Mesenchymal stem cell (in vitro differentiated cells and primary cell): ENCODE results near the gene TRPM8.
A peak's percentile ranks its signal among the peaks of the same experiment; 100 is the strongest.

Source experiments
- DNase-seq: peaks from one replicate; pipeline ENCODE4 v3.0.0-alpha.2; 2013
- H2AFZ ChIP-seq: one replicate; pipeline ENCODE4 v1.6.1; 2013; ENCODE audit warnings: low read depth, mild to moderate bottlenecking, control low read depth, inconsistent platforms, low read length, moderate library complexity
- H2AK5ac ChIP-seq: 2 replicates; pipeline ENCODE4 v1.6.1; 2013; ENCODE audit warnings: low read length, moderate library complexity, mild to moderate bottlenecking, inconsistent platforms; ENCODE audit not compliant: severe bottlenecking
- H2BK120ac ChIP-seq: one replicate; pipeline ENCODE4 v1.6.1; 2013; ENCODE audit warnings: low read depth, mild to moderate bottlenecking, inconsistent platforms, low read length, moderate library complexity
- H2BK12ac ChIP-seq, 2 experiments: one replicate each; pipeline ENCODE4 v1.6.1; 2013; ENCODE audit warnings: inconsistent platforms in 2 of 2, low read length in 2 of 2, mild to moderate bottlenecking in 2 of 2, moderate library complexity in 2 of 2, control low read depth in 1 of 2
- H2BK15ac ChIP-seq: one replicate; pipeline ENCODE4 v1.6.1; 2013; ENCODE audit warnings: mild to moderate bottlenecking, low read depth, inconsistent platforms; ENCODE audit not compliant: poor library complexity, severe bottlenecking
- H2BK5ac ChIP-seq: 2 replicates; pipeline ENCODE4 v1.6.1; 2013; ENCODE audit warnings: low read depth, mild to moderate bottlenecking, low read length, control low read depth, inconsistent platforms; ENCODE audit not compliant: poor library complexity, severe bottlenecking
- H3K14ac ChIP-seq, 2 experiments: one replicate each; pipeline ENCODE4 v1.6.1; 2013; ENCODE audit warnings: inconsistent platforms in 2 of 2, low read length in 2 of 2, control low read depth in 1 of 2, mild to moderate bottlenecking in 1 of 2, moderate library complexity in 1 of 2
- H3K18ac ChIP-seq, 2 experiments: one replicate each; pipeline ENCODE4 v1.6.1; 2013; ENCODE audit warnings: inconsistent platforms in 2 of 2, low read length in 2 of 2, control low read depth in 1 of 2, low read depth in 1 of 2, mild to moderate bottlenecking in 1 of 2
- H3K23ac ChIP-seq, 2 experiments: one replicate each; pipeline ENCODE4 v1.6.1; 2013; ENCODE audit warnings: inconsistent platforms in 2 of 2, low read length in 2 of 2, mild to moderate bottlenecking in 2 of 2, moderate library complexity in 2 of 2, control low read depth in 1 of 2
- H3K27ac ChIP-seq: 2 replicates; pipeline ENCODE4 v1.5.1; 2013; ENCODE audit warnings: mild to moderate bottlenecking, moderate library complexity, low read length, control low read depth, inconsistent platforms; ENCODE audit not compliant: poor library complexity, severe bottlenecking
- H3K27me3 ChIP-seq, 2 experiments: 2 replicates each; pipeline versions ENCODE4 v1.6.1 to v1.7.0; 2013; ENCODE audit warnings: low read length in 2 of 2, mild to moderate bottlenecking in 2 of 2, moderate library complexity in 2 of 2, control low read depth in 1 of 2, inconsistent platforms in 1 of 2; ENCODE audit not compliant: control insufficient read depth in 1 of 2, insufficient read depth in 1 of 2
- H3K36me3 ChIP-seq, 2 experiments: 2 replicates each; pipeline versions ENCODE4 v1.6.1 to v1.7.0; 2013; ENCODE audit warnings: low read length in 2 of 2, control low read depth in 1 of 2, inconsistent platforms in 1 of 2, low read depth in 1 of 2, mild to moderate bottlenecking in 1 of 2; ENCODE audit not compliant: insufficient read depth in 2 of 2, control insufficient read depth in 1 of 2
- H3K4ac ChIP-seq, 2 experiments: one replicate each; pipeline ENCODE4 v1.6.1; 2013; ENCODE audit warnings: inconsistent platforms in 2 of 2, low read length in 2 of 2, mild to moderate bottlenecking in 2 of 2, moderate library complexity in 2 of 2, control low read depth in 1 of 2, low read depth in 1 of 2
- H3K4me1 ChIP-seq: 2 replicates; pipeline ENCODE4 v1.6.1; 2013; ENCODE audit warnings: low read depth, low read length, control low read depth; ENCODE audit not compliant: control insufficient read depth, insufficient read depth
- H3K4me2 ChIP-seq: 2 replicates; pipeline ENCODE4 v1.6.1; 2013; ENCODE audit warnings: low read length, mild to moderate bottlenecking, inconsistent platforms; ENCODE audit not compliant: poor library complexity, severe bottlenecking
- H3K4me3 ChIP-seq, 2 experiments: 2 replicates each; pipeline versions ENCODE4 v1.5.1 to v1.7.0; 2013; ENCODE audit warnings: low read length in 2 of 2, mild to moderate bottlenecking in 2 of 2, control low read depth in 1 of 2, low read depth in 1 of 2; ENCODE audit not compliant: insufficient read depth in 1 of 2
- H3K79me1 ChIP-seq: replicated peaks from 2 replicates; pipeline ENCODE4 v1.6.1; 2013; ENCODE audit warnings: mild to moderate bottlenecking, control low read depth, low read length, inconsistent platforms; ENCODE audit not compliant: poor library complexity, severe bottlenecking
- H3K9ac ChIP-seq: 2 replicates; pipeline ENCODE4 v1.7.0; 2013; ENCODE audit warnings: mild to moderate bottlenecking, low read length, moderate library complexity
- H3K9me3 ChIP-seq: 2 replicates; pipeline ENCODE4 v1.7.0; 2013; ENCODE audit warnings: mild to moderate bottlenecking, low read length; ENCODE audit not compliant: control insufficient read depth
- H4K8ac ChIP-seq: one replicate; pipeline ENCODE4 v1.6.1; 2013; ENCODE audit warnings: inconsistent platforms, mild to moderate bottlenecking, low read length, moderate library complexity
- H4K91ac ChIP-seq: one replicate; pipeline ENCODE4 v1.6.1; 2013; ENCODE audit warnings: mild to moderate bottlenecking, low read length, inconsistent platforms
- WGBS: methylation state at CpG from one replicate; pipeline ENCODE4 v1.1.7; 2013; ENCODE audit warnings: mixed read lengths; 5-methylcytosine and 5-hydroxymethylcytosine counted together

TRPM8 gene

DNA sequence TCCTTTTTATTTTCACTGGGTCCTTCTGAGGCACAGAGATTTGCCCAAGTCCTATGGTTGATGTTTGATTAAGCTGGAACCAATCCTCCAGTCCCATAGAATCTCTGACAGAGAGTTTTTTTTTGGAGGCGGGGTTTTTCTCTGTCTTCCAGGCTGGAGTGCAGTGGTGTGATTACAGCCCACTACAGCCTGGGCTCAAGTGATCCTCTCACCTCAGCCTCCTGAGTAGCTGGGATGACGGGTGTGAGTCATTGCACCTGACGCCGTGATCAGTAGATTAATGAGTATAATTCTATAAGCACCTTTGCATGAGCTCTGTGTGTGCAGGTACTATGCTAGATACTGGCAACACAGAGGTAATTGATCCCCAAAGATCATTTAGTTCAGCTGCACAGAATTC is 15.3 kb upstream of the TRPM8 start:
- H3K27ac ChIP-seq = no peak overlapping the region
- H2AK5ac ChIP-seq = no peak overlapping the region
- peaks cover 29 to 59% of the 10 kb centered on the region in 2 experiments for H3K27me3 ChIP-seq
- H3K4me1 ChIP-seq = no peaks in the 10 kb centered on the region
- no peak overlapping the region for H3K4me2 ChIP-seq
- H3K4me3 ChIP-seq = no peak overlapping the region
- H4K8ac ChIP-seq = no peak overlapping the region
- DNase-seq = no peak
- WGBS = 95% methylated on average over 4 of the region's 4 CpGs
- no peak overlapping the region for H2BK5ac ChIP-seq
- H3K23ac ChIP-seq = no peak overlapping the region
- no peak overlapping the region for H2AFZ ChIP-seq
- no peak overlapping the region for H3K4ac ChIP-seq
- H3K18ac ChIP-seq = no peak overlapping the region
- H3K9ac ChIP-seq = no peak overlapping the region
- no peaks in the 10 kb centered on the region for H3K79me1 ChIP-seq
- H3K36me3 ChIP-seq = no peaks in the 10 kb centered on the region
- H2BK120ac ChIP-seq = no peak overlapping the region
- H3K14ac ChIP-seq = no peak overlapping the region
- no peak overlapping the region for H2BK12ac ChIP-seq
- no peak overlapping the region for H2BK15ac ChIP-seq
- peaks cover 3% of the 10 kb centered on the region for H3K9me3 ChIP-seq
- no peak overlapping the region for H4K91ac ChIP-seq

DNA sequence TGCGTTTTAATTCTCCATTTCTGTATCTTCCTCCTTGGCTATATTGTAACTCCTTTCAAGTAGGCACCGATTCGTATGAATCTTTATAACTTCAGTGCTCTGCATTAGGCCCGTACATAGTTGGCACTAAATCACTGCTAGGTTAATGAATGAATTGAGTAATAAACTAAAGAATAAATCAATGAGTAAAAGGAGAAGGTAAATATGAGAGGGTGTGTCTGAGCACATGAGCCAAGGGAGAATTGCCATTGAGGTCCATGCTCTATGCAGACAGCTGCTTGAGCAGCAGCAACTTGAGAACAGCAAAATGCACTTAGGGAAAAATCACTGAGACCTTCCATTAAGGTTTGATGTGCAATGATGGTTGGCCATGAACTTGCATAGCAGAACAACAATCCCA is 11.2 kb upstream of the TRPM8 start:
- H2BK12ac ChIP-seq = no peak overlapping the region
- H3K27ac ChIP-seq = no peak overlapping the region
- 68% methylated on average over 4 of the region's 4 CpGs for WGBS
- no peak overlapping the region for H2BK5ac ChIP-seq
- H2AFZ ChIP-seq = no peak overlapping the region
- H3K27me3 ChIP-seq = peaks cover 16 to 66% of the 10 kb centered on the region in 2 experiments
- H3K79me1 ChIP-seq = no peaks in the 10 kb centered on the region
- H3K9me3 ChIP-seq = peaks cover 3% of the 10 kb centered on the region
- no peaks in the 10 kb centered on the region for H3K36me3 ChIP-seq
- no peak overlapping the region for H2BK15ac ChIP-seq
- no peak overlapping the region for H3K4ac ChIP-seq
- no peaks in the 10 kb centered on the region for H3K4me1 ChIP-seq
- H3K14ac ChIP-seq = no peak overlapping the region
- H2AK5ac ChIP-seq = no peak overlapping the region
- no peak overlapping the region for H4K8ac ChIP-seq
- no peak overlapping the region for H3K4me3 ChIP-seq
- H3K9ac ChIP-seq = no peak overlapping the region
- H3K18ac ChIP-seq = no peak overlapping the region
- no peak overlapping the region for H3K23ac ChIP-seq
- H2BK120ac ChIP-seq = no peak overlapping the region
- no peak overlapping the region for H4K91ac ChIP-seq
- no peak for DNase-seq
- H3K4me2 ChIP-seq = no peak overlapping the region

DNA sequence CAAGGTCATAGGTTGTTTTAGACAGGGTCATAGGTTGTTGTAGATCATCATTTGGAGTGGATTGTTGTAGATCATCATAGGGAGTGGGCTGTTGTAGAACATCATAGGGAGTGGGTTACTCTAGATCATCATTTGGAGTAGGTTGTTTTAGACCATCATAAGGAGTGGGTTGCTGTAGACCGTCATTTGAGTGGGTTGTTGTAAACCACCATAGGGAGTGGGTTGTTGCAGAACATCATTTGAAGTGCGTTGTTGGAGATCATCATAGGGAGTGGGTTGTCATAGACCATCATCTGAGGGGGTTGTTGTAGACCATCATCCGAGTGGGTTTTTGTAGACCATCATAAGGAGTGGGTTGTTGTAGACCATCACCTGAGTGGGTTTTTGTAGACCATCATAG is 9.5 kb upstream of the TRPM8 start:
- Histone ChIP-seq H3K9ac (no peak overlapping the region), H3K14ac (no peak overlapping the region), H3K4me3 (no peak overlapping the region), H2BK12ac (no peak overlapping the region), H3K23ac (no peak overlapping the region), H3K18ac (no peak overlapping the region), H2BK120ac (no peak overlapping the region), H3K4me2 (no peak overlapping the region), H2BK5ac (no peak overlapping the region), H4K91ac (no peak overlapping the region), H3K4me1 (no peaks in the 10 kb centered on the region), H3K27me3 (peaks cover 9 to 59% of the 10 kb centered on the region in 2 experiments), H3K9me3 (peaks cover 3% of the 10 kb centered on the region), H4K8ac (no peak overlapping the region), H2AK5ac (no peak overlapping the region), H3K27ac (no peak overlapping the region), H3K36me3 (no peaks in the 10 kb centered on the region), H2AFZ (no peak overlapping the region), H3K4ac (no peak overlapping the region), H3K79me1 (no peaks in the 10 kb centered on the region), H2BK15ac (no peak overlapping the region)
- 75% methylated on average over 3 of the region's 3 CpGs for WGBS
- no peak for DNase-seq

DNA sequence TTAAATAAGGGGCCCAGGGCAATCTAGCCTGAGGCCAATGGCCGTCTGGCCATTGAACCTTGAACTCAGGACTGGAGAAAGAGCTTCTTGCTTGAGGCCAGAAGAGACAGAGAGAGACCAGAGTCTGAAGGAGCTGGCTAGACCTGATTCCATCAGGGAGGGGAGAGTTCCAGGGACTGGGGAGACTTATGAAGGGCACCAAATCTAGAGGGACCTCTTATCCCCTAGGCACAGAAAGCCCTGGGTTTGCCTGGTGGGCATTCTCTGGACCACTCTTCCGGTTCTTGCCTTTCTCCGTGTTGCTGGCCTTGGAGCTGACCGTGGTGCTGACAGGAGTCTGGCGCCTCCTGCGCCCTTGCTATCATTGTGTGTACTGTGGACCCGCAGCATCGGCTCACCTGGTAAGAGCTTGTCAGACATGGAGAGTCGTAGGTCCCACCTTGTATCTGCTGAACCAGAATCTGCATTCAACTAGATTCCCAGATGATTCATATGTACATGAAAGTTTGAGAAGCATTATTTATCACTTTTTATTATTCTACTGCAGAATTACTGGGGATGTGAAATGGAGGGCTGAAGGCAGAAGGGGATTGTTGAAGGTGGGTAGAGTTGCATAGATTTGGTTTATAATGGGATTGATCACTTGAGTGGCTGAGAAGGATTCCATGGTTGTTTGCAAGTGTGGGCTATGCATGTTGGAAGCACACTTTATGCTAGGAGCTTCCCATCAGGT is 4.3 kb upstream of the TRPM8 start:
- no peak overlapping the region for H2BK15ac ChIP-seq
- H3K4me3 ChIP-seq = no peak overlapping the region
- H4K8ac ChIP-seq = no peak overlapping the region
- no peak overlapping the region for H2AK5ac ChIP-seq
- H3K27me3 ChIP-seq = peaks cover 28 to 46% of the 10 kb centered on the region in 2 experiments
- WGBS = 10% methylated on average over 9 of the region's 9 CpGs
- H2BK12ac ChIP-seq = no peak overlapping the region
- H3K23ac ChIP-seq = no peak overlapping the region
- H3K79me1 ChIP-seq = no peaks in the 10 kb centered on the region
- no peaks in the 10 kb centered on the region for H3K36me3 ChIP-seq
- H2AFZ ChIP-seq = no peak overlapping the region
- no peak overlapping the region for H3K18ac ChIP-seq
- no peak overlapping the region for H4K91ac ChIP-seq
- DNase-seq = peak; percentile 42
- no peaks in the 10 kb centered on the region for H3K9me3 ChIP-seq
- no peak overlapping the region for H3K4me2 ChIP-seq
- no peak overlapping the region for H2BK120ac ChIP-seq
- no peak overlapping the region for H2BK5ac ChIP-seq
- no peak overlapping the region for H3K14ac ChIP-seq
- H3K27ac ChIP-seq = no peak overlapping the region
- no peak overlapping the region for H3K9ac ChIP-seq
- H3K4ac ChIP-seq = no peak overlapping the region
- H3K4me1 ChIP-seq = no peaks in the 10 kb centered on the region
